ENCODE measurements around the gene FIBP.
A peak's percentile ranks its signal among the peaks of the same experiment; 100 is the strongest.
"Not testable (repeated sequence)": the region's sequence is repeated elsewhere in the genome, so short reads cannot be mapped to it uniquely, and the experiment has no call there.

FIBP gene

GRCh38 chr11:65857853-65858680 is 30.2 kb downstream of the FIBP start, which contains the start of gene CFL1:
TSS of gene CFL1 (minus strand) at chr11:65858180. CDS start at chr11:65858099, 81 bp downstream.
- peak; percentile 96 for DNase-seq

GRCh38 chr11:65857500-65857852 is 30.8 kb downstream of the FIBP start:
- DNase-seq = no peak

- peak; percentile 76 for DNase-seq
These were observed 31.4 kb downstream of the FIBP start for GRCh38 chr11:65856689-65857499.

- DNase-seq = no peak
These were observed 32.3 kb downstream of the FIBP start for GRCh38 chr11:65855927-65856363.

GRCh38 chr11:65854852-65855837 is 33.1 kb downstream of the FIBP start:
- no peak for DNase-seq

GRCh38 chr11:65854161-65854592 is 34.1 kb downstream of the FIBP start:
- DNase-seq = no peak

- DNase-seq = no peak
These were observed 34.9 kb downstream of the FIBP start for GRCh38 chr11:65853246-65853979.

GRCh38 chr11:65852508-65853245 is 35.6 kb downstream of the FIBP start:
- DNase-seq = no peak

GRCh38 chr11:65851811-65852507 is 36.3 kb downstream of the FIBP start:
- no peak for DNase-seq

- no peak for DNase-seq
These were observed 37.1 kb downstream of the FIBP start for GRCh38 chr11:65851083-65851579.

GRCh38 chr11:65850217-65851082 is 37.8 kb downstream of the FIBP start:
- DNase-seq = no peak

GRCh38 chr11:65849771-65850216 is 38.5 kb downstream of the FIBP start:
- DNase-seq = no peak

GRCh38 chr11:65849366-65849765 is 38.9 kb downstream of the FIBP start:
- DNase-seq = no peak

GRCh38 chr11:65848693-65849092 is 39.6 kb downstream of the FIBP start:
- not testable (repeated sequence) for DNase-seq

- no peak for DNase-seq
These were observed 40.5 kb downstream of the FIBP start for GRCh38 chr11:65847746-65848145.

- DNase-seq = no peak
These were observed 43.9 kb downstream of the FIBP start for GRCh38 chr11:65844231-65844872.

- no peak for DNase-seq
These were observed 44.5 kb downstream of the FIBP start for GRCh38 chr11:65843811-65844210.

- no peak for DNase-seq
These were observed 46.1 kb downstream of the FIBP start for GRCh38 chr11:65842144-65842543.

GRCh38 chr11:65834202-65834601 is 54.1 kb downstream of the FIBP start:
- DNase-seq = no peak
